GM10266 (cell line): ENCODE measurements around the gene ZNF181.

Source experiments
- DNase-seq: peaks from one replicate; pipeline ENCODE4 v3.0.0; 2012; ENCODE audit errors: extremely low spot score
- TF ChIP-seq, protein P1 (sequence below): IDR thresholded peaks from 2 replicates; pipeline ENCODE4 v1.5.1; 2012; ENCODE audit warnings: mild to moderate bottlenecking, low read depth; ENCODE audit not compliant: control insufficient read depth, insufficient read depth; ENCODE audit errors: missing control alignments

The ZNF181 gene

DNA sequence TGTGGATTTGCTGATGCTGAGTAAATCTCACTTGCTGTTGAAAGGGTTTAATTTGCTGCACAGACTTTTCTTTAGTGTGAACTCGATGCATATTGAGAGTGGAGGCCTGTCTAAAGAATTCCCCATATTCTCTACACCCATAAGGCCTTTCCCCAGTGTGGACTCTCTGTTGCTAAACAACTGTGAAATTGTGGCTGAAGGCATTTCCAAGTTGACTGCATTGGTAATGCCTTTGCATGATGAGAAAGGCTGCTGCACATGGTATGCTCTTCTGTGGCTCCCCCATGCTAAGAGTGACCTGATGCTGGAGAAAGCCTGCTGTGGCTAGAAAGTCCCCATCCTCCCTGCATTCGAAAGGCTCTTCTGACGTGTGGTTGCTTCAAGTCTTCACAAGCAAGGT is 45.6 kb downstream of the ZNF181 start:
- no peak for DNase-seq
- TF ChIP-seq, protein P1, sequence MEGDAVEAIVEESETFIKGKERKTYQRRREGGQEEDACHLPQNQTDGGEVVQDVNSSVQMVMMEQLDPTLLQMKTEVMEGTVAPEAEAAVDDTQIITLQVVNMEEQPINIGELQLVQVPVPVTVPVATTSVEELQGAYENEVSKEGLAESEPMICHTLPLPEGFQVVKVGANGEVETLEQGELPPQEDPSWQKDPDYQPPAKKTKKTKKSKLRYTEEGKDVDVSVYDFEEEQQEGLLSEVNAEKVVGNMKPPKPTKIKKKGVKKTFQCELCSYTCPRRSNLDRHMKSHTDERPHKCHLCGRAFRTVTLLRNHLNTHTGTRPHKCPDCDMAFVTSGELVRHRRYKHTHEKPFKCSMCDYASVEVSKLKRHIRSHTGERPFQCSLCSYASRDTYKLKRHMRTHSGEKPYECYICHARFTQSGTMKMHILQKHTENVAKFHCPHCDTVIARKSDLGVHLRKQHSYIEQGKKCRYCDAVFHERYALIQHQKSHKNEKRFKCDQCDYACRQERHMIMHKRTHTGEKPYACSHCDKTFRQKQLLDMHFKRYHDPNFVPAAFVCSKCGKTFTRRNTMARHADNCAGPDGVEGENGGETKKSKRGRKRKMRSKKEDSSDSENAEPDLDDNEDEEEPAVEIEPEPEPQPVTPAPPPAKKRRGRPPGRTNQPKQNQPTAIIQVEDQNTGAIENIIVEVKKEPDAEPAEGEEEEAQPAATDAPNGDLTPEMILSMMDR = no peak

DNA sequence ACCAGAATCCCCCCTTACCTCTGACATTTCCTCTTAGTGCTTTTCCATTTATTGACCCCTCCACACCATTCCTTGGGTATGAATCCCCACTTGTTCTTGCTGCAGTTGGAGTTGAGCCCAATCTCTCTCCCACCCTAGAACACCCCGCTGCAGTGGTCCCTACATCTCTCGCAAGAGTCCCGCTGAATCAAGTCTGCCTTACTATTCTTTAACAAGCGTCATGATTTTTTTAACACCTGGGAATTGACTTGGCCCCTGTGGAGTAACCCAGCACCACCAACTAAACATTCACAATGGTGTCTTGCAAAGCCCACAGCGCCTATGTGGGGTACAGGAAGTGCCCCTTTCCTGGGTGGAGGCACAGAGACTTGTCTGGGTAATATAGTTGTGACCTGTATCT is 52.2 kb downstream of the ZNF181 start:
- DNase-seq = no peak
- TF ChIP-seq, protein P1 = no peak

DNA sequence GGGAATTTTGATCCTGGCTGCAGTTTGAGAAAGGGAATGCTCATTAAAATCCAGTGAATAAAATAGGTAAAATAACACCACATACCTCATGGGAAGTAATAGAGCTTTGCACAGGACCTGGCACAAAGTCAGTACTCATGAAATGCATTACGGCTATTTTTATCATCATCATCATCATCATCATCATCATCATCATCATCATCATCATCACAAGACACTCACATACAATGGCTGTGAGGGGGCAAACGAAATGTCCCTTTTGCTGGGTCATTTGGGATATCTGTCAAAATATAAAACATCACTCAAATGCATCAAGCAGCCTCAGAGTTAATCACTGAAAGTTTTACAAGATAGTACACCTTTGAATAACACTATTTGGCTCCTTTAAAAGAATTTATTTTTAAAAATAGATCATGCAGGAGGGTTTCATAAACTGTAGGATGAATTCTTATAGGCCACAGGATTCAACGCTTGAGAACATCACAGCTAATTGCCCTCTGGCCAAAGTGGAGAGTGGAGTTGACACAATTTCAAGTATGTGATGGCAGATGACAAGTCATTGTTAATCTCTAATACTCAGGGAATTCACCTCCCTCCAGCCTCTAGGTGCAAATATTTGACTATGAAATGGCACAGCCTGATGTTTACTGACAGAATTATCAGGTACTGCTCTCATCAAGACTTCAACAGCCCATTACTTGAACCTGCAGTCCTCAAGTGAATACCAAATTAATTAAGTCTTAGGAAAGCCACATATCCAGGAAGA is 53.2 kb downstream of the ZNF181 start:
- TF ChIP-seq, protein P1 = no peak
- no peak for DNase-seq

DNA sequence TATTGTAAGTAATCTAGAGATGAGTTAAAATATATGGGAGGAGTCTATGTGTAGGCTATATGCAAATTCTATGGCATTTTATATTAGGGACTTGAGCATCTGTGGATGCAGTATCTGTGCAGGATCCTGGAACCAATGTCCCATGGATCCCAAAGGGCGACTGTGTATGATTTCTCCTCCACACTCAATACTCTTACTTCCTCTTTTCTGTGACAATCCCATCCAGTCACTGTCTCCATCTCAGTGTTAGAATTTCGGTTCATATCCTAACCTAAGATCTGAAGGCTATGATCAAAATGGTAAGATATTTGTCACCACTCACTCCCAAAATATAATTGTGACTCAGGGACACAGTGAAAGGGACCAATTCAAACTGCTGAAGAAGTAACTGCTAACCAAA is 54.0 kb downstream of the ZNF181 start:
- DNase-seq = no peak
- TF ChIP-seq, protein P1 = no peak

DNA sequence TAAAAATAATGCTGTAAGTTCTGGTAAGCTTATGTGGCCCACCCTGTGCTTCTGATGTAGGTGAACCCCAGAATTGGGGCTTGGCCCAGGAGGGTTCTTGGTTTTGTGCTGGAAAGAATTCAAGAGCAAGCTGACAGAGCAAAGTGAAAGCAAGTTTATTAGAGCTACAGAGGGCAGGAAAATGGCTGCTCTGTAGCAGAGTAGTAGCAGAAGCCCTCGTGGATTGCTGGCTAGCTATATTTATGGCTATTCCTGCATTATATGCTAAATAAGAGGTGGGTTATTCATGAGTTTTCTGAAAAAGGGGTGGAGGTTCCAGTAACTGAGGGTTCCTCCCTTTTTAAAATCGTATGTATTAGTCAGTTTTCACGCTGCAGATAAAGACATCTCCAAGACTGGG is 59.5 kb downstream of the ZNF181 start:
- DNase-seq = no peak
- TF ChIP-seq, protein P1 = no peak

DNA sequence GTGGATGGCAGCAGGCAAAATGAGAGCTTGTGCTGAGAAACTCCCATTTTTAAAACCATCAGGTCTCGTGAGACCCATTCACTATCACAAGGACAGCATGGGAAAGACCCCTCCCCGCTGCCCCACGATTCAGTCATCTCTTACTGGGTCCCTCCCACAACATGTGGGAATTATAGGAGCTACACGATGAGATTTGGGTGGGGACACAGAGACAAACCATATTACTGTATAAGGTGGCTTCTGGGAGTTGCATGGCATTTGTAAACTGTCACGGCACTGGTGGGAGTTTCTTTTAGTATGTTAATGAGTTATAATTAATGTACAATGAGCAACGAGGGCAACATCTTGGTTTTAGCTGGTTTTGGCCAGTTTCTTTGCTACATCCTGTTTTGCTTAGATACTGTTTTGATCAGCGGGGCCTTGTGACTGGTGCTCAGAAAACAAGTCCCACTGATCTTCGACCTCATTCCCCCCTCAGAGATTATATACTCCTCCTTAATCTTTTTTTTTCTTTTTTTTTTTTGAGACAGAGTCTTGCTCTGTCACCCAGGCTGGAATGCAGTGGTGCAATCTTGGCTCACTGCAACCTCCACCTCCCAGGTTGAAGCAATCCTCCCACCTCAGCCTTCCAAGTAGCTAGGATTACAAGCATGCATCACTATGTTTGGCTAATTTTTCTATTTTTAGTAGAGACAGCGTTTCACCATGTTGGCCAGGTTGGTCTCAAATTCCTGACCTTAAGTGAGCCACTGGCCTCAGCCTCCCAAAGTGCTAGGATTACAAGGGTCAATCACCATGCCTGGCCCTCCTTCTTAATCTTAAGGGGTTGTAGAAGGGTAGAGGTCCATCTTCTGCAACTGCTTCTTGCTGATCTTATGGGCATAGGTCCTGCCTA is 60.3 kb downstream of the ZNF181 start:
- DNase-seq = no peak
- TF ChIP-seq, protein P1 = no peak
